Globus pallidus (tissue), 1 donor: ENCODE results near the gene FCAMR.

Source experiments
- DNase-seq: peaks from one replicate; pipeline ENCODE4 v3.0.0-alpha.2; 2015; ENCODE audit warnings: low spot score

Gene FCAMR

DNA sequence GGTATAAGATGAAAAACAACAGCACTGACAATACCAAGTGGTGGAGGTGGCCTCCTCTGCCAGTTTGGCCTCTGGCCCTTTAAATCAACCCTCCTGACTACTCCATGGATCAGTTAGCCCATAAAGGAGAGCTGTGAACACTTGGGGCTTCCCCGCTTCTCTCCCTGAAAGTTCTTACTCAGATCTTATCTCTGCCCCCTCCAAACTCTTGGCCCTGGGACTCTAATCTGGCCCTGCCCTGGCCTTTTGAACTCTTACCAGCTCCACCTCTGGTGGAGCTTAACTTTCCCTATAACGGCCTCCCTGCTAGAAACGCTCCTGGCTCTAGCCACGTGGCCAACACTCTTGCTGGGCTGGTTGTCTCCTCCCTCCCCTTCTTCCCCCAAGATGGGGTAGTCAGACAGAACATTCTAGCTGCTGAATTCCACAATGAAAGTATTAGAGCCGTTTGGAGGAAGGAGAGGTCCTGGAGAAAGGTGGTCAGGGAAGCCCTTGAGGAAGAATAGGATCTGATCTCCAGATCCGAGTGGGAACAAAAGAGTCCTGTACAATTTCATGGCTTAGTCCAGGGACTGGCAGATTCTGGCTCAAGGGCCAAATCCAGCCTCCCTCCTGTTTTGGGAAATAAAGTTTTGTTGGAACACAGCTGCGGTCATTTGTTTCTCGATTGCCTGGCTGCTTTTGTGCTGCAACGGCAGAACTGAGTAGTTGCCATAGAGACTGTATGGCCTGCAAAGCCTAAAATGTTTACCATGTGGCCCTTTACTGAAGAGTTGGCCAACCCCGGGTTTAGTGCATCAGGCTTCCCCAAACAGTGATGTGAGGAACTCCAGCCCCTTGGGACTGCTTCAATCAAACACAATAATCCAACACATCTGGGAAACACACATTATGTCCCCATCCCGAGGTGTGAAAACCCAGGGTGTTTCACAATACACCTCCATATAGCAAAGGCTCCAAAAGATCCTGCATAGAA, 14.5 kb downstream of the FCAMR start:
- DNase-seq = no peak

DNA sequence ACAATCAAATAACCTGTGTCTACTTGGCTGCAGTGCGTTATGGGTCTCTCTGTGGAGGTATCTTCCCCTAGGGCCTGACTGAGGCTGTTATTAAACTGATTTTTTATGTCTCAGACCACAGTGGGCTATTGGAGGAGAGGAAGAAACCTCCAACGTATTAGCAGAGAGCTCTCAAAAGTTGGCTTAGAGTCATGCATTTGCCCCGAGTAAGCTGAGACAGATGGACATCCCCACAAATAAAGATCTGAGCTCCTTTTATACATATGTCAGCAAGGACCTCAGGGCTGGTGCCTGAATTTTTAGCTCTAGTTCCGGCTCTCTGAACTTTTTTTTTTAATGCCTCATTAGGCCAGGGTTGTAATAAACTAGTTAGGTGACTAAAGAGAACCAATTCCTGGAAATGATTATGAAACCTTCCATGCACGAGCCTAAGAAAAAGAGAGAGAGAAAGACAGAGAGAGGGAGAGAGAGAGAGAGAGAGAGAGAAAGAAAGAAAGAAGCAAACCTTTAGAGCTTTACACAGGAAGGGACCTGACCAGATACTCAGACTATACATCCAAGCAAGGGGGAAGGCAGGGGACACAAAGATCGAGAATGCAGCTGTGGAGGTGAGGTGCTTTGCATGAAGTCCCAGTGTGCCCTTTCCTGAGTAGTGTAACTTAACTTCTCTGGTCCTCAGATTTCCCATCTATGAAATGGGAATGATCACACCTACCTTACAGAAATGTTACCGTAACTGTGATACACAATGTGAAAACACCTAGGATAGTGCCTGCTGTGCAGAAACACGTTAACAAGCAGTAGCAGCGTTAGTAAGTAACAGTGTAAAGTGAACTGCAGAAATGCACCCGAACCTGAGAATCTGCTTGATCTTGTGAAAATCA, 15.6 kb downstream of the FCAMR start:
- no peak for DNase-seq

DNA sequence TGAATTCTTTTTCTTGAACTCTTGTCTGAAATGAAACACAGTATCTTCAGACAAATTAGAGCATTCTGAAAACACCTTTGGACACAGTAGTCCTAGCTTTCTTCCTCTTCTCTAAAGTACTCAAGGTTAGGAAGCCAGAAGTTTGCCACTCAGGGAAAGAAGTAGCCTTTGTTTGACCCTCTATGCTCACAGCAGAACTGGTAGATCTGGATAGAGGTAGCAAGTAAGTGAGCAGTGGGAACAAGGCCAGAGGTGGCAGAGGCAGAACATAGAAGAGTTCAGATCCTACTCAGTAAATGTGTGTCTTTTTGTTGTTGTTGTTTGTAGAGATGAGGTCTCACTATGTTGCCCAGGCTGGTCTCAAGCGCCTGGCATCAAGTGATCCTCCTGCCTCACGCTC, 16.6 kb downstream of the FCAMR start:
- no peak for DNase-seq

DNA sequence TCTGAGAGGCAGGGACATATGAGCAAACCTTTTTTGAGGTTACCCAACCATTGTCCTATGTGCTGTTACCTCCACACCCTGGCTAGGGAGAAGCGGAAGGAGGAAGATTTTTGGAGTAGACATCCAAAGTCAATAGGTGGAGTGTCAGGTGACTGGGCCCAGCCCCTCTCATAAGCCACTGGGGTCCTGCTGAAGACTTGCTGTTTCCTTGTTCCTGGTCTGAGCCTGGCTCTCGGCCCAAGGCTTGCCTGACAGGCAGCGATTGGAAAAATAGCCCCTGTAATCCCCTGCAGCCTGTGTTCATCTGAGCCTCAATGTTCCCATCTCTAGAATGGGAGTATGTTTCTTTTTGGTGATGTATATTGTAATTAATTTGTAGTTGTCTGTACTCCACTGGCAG, 17.1 kb downstream of the FCAMR start:
- no peak for DNase-seq

DNA sequence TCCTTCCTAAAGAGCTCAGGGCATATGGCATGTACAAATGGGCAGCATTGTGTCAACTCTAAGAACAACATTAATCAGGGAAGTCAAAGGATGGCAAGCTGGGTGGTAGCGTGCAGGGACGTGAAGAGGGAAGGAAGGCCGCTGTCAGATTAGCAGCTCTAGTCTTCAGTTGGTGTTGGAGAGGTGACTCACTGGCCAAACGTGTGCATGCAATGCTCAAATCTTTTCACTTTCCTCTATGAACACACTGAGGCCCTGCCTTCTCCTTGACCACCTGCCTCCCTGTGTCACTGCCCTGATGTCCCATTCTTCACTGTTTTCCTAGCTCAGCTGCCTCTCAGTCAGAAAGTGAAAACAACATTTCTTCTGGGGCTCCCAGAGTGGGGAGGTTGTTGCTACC, 18.1 kb downstream of the FCAMR start:
- DNase-seq = no peak

DNA sequence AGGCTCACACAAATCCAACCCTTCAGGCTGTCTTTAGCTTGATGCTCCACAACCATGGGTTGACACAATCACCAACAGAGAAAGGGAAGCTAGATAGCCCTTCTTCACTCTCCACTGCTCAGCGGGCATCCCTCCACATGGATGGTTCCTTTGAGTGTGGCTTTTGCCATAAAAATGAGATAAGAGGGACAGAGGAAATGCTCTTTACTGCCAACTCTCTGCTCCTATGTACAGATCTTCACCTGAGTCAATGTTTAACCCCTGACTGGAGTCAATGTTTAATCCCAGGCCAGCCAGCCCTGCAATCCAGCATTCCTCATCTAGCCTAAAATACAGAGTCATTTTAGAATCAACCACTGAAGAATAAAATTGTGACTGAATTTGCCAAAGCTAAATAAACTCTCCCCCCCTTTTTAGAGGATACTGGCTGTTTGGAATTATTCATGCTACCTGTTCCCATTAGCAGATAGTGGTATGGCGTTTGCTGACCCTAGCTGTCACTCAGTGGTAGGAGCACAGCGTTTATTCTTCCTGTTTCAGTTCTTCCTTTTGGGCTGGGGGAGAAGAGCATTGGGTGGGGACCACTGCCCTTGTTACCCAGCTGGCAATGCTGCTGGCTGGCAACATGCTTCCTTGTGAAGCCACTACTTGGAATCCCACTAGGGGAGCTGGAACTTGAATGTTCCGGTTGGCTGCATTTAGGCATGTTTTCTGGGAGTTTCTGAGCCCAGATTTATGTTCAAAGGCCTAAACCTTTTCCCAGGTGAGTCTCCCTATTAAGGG, 18.8 kb downstream of the FCAMR start:
- no peak for DNase-seq

DNA sequence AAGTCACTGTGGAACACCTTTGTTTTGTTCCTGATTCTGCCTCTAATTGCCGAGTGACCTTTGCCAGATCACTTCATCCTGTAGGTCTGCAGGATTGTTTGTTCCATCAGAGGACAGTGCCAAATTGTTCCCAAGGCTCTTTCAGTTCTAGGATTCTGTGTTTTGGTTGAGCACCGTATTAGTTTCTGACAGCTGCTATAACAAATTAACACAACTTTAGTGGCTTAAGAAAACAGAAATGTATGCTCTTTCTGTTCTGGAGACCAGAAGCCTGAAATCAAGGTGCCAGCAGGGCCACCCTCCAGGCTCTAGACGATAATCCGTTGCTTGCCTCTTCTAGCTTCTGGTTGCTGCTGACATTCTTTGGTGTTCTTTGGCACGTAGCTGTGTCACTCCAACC, 20.6 kb downstream of the FCAMR start:
- DNase-seq = no peak

DNA sequence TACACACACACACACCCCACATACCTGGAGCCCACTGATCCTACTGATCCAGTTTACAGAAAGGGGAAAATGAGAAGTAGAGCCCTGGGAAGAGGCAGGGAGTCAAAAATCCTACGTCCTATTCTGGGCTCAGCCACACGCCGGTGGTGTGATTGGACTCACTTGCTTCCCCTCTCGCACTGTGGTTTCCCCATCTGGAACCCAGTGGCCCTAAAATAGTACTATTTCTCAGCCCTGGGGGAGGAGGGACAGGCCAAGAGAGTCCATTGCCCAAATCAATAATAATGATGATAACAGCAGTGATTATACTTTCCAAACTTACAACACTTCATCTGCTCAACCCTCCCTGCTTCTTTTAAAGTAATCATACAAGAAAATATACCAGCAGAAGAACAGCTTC, 21.1 kb downstream of the FCAMR start:
- DNase-seq = no peak

DNA sequence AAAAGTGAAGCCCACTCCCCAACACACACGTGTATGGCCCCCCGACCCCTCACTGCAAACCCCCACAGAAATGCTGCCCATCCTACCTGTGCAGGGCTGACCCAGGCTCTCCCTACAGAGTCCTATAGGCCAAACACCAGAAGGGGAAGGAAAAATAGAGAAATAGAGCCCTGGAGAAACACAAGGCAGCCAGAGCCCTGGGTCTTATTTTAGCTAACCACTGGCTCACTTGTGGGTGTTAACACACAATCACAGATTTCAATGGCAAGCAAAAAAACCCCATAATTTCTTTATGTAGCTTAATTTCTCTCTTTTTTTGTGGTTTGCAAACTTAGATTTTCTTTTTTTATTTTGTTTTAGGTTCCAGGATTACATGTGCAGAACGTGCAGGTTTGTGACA, 23.0 kb downstream of the FCAMR start:
- no peak for DNase-seq

DNA sequence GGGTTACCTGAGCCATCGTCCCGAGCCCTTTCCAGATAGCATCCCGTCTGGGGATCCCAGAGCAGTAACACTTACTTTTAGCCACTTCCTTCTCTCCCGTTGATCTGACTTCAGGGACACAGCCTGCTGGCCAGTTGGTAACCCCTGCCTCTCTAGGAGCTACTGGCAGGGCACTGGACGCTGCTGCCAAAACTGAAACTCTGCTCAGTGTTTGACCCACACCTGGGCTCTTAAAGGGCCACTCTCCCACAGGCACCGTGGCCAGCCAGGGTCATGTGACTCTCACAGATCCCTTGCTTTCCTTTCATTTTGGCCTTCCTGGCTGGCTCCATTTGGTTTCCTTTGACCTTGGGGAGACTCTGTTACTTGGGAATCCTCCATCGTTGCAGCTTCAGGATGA, 24.0 kb downstream of the FCAMR start, which contains the start of gene PIGR:
Gene PIGR, minus strand, starts transcription at position 206 of the 400 bp plus-strand sequence. CDS start 5,935 bp downstream, outside the sequence.
- DNase-seq = no peak

DNA sequence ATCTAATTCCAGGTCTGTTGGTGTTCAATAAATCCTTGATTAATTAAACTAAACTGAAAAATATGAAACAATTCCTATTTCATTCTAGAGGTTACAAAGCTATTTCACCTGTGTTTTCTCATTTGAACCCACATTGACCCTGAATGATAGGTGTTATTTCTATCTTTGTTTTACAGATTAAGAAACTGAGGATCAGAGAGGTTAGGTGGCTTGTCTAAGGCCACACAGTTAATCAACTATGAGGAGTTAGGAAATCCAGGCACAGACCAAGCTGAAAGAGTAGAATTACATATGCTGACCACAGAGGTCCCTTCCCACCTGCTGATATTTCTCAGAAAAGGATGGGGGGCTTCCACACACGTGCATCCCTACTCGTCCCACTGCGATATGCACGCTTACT, 24.5 kb downstream of the FCAMR start:
- no peak for DNase-seq

DNA sequence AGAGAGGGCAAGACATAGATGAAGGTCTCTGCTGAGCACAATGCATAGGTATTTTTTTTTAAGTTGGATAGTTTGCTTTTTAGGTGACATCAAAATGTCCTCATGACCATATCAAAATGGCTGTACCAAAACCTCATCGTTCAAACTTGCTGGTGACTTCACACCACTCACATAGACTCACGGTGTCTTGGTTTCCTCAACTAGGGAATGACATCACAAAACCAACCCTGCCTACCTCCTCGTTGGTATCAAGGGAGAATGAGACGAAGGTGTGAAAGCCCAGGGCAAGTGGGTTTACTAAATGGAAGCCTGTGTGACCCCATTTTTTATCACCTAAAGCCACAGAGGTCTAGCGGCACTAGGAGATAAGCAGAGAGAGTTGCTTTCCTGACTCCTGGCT, 25.6 kb downstream of the FCAMR start:
- DNase-seq = no peak

DNA sequence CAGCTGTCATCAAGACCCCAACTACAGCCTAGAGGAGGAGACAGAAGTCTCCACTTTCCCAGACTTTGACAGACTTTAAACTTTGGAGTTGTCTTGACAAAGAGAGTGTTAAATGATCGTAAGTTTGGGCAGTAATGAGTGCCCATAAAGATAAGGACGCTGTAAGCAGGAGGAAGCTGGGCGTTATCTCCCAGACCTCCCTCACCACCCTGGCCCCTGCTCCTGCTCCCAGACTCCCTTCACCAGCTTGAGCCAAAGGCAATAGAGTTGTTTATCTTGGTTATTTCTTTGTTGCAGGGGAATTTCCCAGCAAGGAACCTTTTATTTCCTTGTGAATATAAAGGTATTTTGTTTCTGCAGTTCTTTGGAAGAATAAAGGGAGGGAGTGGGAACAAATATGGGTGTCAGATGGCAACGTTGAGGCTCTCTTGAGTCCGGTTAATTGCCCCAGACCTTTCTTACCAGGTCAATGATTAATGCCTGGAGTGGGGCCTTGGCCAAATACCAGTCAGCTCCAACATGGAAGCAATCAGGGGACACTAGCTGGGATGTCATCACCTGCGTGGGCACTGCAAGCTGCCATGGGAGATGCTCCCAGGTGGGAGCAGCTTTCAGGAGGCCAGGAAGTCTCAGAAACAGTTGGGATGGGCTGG, 28.4 kb downstream of the FCAMR start:
- DNase-seq = no peak

DNA sequence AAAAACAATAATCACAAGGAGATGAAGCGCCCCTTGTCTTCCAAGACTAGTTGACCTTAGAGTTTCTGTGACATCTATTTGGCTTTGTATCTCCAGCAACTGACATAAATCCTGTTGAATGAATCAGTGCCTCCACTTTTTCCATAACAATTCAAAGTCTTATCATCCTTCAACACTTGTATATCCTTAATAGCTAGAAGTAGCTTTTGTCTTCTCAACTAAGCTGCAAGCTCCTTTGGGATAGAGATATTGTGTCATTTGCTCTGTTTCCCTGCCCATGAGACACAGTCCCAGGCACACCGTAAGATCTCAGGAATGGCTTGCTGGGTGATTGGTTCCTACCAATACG, 29.7 kb downstream of the FCAMR start:
- DNase-seq = no peak

DNA sequence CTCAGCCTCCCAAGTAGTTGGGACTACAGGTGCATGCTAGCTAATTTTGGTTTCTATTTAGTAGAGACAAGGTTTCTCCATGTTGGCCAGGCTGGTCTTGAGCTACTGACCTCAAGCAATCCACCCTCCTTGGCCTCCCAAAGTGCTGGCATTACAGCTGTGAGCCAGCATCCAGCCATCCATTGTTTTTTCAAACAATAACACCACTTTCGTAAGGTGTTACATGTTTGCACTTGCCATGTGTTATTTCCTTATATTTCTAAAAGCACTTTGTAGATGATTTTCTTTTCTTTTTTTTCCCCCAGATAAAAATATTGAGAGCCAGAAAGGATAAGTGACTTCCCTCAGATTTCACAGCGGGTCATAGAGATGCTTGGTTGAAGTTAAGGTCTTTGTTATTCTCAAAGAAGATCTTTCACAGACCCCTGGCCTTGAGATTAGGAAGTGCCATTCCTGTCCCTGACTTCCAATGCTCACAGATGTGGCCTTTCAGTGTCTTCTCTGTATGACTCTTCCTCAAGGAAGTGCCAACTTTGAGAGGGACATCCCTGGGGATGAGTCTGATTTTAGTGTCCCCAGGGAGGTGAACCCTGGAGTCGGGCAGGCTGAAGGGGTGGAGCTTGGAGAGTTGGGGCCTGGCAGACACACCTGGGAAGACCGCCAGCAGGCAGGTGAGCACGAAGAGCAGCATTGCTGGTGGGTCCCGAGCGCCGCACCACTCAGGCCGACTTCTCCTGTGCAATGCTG, 30.2 kb downstream of the FCAMR start:
- no peak for DNase-seq

DNA sequence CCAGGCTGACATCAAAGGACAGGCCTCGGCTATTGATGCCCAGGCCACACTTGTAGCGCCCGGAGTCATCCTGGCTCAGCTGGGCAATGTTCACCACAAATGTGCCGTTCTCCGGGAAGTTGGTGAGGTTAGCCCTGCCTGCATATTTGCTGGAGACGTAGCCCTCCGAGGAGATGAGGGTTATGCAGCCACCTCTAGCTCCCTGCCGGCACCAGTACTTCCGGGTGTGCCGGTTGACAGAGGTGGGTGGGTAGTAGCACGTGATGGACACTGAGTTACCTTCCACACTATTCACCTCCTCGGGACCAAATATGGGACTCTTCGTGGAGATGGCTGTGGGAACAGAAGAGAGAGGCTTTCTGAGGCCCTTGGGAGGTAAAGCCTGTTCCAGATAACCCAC, 31.1 kb downstream of the FCAMR start:
- DNase-seq = no peak

DNA sequence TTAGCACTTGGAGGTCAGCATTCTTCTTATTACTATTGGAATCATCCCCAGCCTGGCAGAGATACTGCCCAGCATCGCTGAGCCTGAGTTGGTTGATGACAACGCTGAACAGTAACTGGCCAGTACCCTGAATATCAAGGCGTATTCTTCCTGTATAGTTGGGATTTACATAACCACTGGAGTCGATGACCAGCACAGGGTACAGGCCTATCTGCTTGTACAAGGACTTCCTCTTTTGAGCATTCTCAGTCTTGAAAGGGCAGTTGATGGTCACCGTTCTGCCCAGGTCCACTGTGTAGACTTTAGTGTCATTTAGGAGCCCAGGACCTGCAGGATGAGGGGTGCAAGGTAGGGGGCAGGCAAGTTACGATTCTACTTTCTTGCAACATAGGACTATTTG, 32.8 kb downstream of the FCAMR start:
- no peak for DNase-seq

DNA sequence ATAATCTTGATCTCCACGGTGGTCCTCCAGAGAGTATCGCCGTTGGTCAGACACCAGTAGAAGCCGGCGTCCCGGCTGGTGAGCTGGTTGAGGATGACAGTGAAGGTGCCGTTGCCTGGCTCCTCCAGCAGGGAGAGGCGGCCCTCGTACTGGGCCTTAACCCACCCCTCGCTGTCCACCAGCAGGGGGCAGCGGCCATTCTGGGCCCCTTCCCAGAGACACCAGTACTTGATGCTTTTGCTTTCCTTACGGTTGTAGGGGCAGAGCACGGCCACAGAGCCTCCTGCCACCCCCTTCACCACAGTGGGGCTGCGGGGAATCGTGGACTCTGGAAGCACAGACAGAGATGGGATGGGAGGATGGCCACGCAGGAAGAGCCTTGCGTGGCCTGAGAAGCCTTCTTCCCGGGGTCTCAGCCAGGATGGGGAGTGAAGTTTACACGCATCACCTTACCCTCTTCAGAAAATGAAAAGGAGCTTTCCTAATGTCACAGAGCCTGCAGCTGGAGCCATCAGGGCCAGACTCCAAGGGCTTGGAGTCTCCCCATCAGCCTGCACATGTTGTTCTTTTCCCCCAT, 34.7 kb downstream of the FCAMR start:
- DNase-seq = no peak

DNA sequence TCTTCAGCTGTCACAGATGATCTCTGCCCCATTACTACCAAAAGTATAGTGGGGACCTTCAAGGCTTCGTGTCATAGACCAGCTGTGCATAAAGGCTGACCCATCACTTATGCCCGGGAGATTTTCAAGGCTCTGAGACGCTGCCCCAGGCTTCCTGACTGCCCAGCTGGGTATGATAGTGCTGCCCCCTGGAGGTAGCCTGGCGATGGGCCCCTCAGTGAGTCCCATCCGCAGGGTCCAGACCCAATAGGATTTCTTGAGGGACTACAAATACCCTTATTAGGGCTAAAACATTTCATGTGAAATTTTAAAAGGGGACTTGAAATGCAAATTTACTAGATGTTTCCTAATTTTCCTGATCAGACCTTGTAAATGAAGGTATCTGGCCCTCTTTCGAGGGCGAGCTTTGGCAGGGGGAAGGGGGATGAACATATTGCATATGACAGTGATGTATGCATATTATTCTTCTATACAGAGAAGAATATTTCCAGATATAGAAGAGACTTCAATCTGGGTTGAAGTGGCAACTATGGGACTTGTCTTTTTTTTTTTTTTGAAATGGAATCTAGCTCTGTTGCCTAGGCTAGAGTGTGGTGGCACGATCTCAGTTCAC, 36.8 kb downstream of the FCAMR start:
- DNase-seq = no peak

DNA sequence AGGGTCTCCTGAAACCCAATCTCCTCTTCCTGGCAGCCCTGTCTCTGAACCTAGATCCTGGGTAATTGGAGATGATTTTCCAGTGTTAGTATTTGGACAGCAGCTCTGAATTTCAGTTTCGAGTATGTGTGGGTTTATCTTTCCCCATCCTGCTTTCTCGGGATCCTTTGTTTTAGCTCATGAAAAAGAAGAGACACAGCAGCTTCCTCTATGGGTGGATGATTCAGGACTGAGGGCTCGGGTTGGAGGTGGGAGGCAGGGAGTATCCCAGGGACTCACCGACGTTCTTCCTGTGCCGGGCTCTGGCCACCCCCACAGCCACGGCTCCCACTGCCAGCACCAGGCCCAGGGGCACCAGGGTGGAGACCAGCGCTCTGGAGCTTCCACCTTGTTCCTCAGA, 38.1 kb downstream of the FCAMR start:
- no peak for DNase-seq
